Inflammatory macrophage treated with lipopolysaccharide for 1 hour (primary cell): ENCODE results near the gene FKBP1B.
"Not testable (repeated sequence)": the region's sequence is repeated elsewhere in the genome, so short reads cannot be mapped to it uniquely, and the experiment has no call there.

Experiments
- DNase-seq, 2 donors: peaks; one replicate each; pipeline ENCODE4 v3.0.0-alpha.2; 2020 to 2022

Gene FKBP1B

DNA sequence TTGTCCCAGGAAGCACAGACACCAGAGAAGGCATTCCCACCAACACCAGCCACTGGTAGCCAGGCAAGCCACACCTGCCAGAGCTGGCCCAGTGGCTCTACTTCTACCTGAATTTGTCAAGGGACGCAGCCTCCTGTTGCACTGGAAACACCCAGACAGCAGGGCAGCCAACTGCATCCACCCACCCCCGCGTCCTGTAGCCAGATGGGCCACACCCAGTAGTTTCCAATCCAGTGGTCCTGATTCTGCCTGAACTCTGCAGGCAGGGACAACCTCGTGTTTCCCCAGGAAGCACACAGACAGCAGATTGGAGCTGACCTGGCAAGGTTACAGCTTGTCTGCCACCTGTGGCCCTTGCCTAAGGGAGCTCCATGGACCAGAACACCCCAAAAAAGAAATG is 55.4 kb downstream of the FKBP1B start:
- DNase-seq: no peak

- no peak for DNase-seq
Measured at GRCh38 chr2:24105816-24106215, 56.3 kb downstream of the FKBP1B start.

DNA sequence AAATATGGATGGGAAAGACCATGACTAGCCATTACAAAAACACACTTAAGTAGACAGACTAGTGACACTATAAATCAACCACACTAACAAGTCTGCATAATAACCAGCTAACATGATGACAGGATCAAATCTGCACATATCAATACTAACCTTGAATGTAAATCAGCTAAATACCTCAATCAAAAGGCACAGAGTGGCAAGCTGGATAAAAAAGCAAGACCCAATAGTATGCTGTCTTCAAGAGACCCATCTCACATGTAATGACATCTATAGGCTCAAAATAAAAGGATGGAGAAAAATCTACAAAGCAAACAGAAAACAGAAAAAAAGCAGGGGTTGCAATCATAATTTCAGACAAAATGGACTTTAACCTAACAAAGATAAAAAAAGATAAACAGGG is 57.2 kb downstream of the FKBP1B start:
- no peak for DNase-seq

- DNase-seq: no peak
Measured at GRCh38 chr2:24107336-24107735, 57.8 kb downstream of the FKBP1B start.

- not testable (repeated sequence) for DNase-seq
Measured at GRCh38 chr2:24109431-24109830, 59.9 kb downstream of the FKBP1B start.

- no peak for DNase-seq
Measured at GRCh38 chr2:24110660-24111303, 61.2 kb downstream of the FKBP1B start.

- DNase-seq: no peak
Measured at GRCh38 chr2:24111407-24111901, 61.9 kb downstream of the FKBP1B start.
